K562 (cell line): Measurements from ENCODE around the gene HEG1. TPM values are rescaled to one million over a fixed set of nuclear protein-coding genes. Genes with fewer than 3 reads are reported as not detected.

Experiments used
- ATAC-seq: fragments of 200-7000 bp; cut with Tn5 transposase; 3 replicates; pipeline ENCODE4 v1.9.1; 2020; ENCODE audit warnings: moderate library complexity
- BruUV-seq: library from RNA; stranded (reverse); fragments of 400-500 nt; replicated peaks from 2 replicates; lab custom pipeline; 2021; lab: Mats Ljungman, UMichigan
- CTCF ChIA-PET: fragments of 300-600 bp; formaldehyde crosslinking; extraction: SDS; loops from one replicate; lab custom pipeline; 2021; ENCODE audit warnings: low intra/inter-chr PET ratio; lab: Yijun Ruan, JAX
- POLR2A ChIA-PET: fragments of 300-600, 350-650 bp; sonication (Branson Sonifier 250); formaldehyde crosslinking; extraction: SDS; loops from one replicate; lab custom pipeline; 2021; ENCODE audit warnings: antibody characterized with exemption, inconsistent platforms; lab: Yijun Ruan, JAX
- DNase-seq, 4 experiments: peaks; one replicate each; pipeline versions ENCODE4 v3.0.0 to v3.0.0-alpha.2; 2011 to 2018; ENCODE audit warnings: low spot score in 3 of 4, mixed read lengths in 3 of 4; ENCODE audit errors: extremely low read depth in 1 of 4
- FAIRE-seq: peaks from 2 replicates; lab custom pipeline; 2011; peaks lifted over from hg19 to GRCh38; lab: Jason Lieb, UNC
- H2AFZ ChIP-seq: 2 replicates; pipeline ENCODE4 v1.6.0; 2011; ENCODE audit warnings: low read depth, low read length, control low read depth, inconsistent platforms
- H3K27ac ChIP-seq: fragments of 200-600 bp; 3 replicates; pipeline ENCODE4 v1.8.0; 2011; ENCODE audit warnings: low read depth, mild to moderate bottlenecking, control low read depth, inconsistent platforms, low read length, moderate library complexity, mixed read lengths; ENCODE audit errors: extremely low read depth
- H3K27me3 ChIP-seq, 2 experiments: fragments of 300-600 bp in 1 of 2; 2 replicates in 1 of 2; 3 replicates in 1 of 2; pipeline versions ENCODE4 v1.6.0 to v1.8.0; 2011; ENCODE audit warnings: inconsistent platforms in 2 of 2, low read length in 2 of 2, mild to moderate bottlenecking in 1 of 2, mixed read lengths in 1 of 2, moderate library complexity in 1 of 2; ENCODE audit not compliant: control insufficient read depth in 2 of 2, insufficient read depth in 2 of 2
- H3K36me3 ChIP-seq: fragments of 300-600 bp; 3 replicates; pipeline ENCODE4 v1.8.0; 2011; ENCODE audit warnings: mild to moderate bottlenecking, low read length, inconsistent platforms; ENCODE audit not compliant: control insufficient read depth, insufficient read depth
- H3K4me1 ChIP-seq, 2 experiments: fragments of 200-600 bp in 1 of 2; replicated peaks in 1 of 2; 2 replicates in 1 of 2; 3 replicates in 1 of 2; pipeline versions ENCODE4 v1.5.1 to v1.8.0; 2011; ENCODE audit warnings: inconsistent platforms in 2 of 2, low read length in 2 of 2, mild to moderate bottlenecking in 1 of 2, mixed read lengths in 1 of 2, moderate library complexity in 1 of 2; ENCODE audit not compliant: control insufficient read depth in 2 of 2, insufficient read depth in 2 of 2
- H3K4me2 ChIP-seq: 2 replicates; pipeline ENCODE4 v1.6.1; 2011; ENCODE audit warnings: low read length, control low read depth, inconsistent platforms, mixed read lengths; ENCODE audit not compliant: insufficient read depth
- H3K4me3 ChIP-seq: fragments of 200-600 bp; sonication (generic), shearing (Covaris generic); 2 replicates; pipeline ENCODE4 v1.5.1; 2016; ENCODE audit warnings: control low read depth, inconsistent platforms
- H3K79me2 ChIP-seq: fragments of 200-600 bp; 3 replicates; pipeline ENCODE4 v1.8.0; 2011; ENCODE audit warnings: low read length, inconsistent platforms; ENCODE audit not compliant: control insufficient read depth, insufficient read depth
- H3K9ac ChIP-seq, 2 experiments: 2 replicates each; pipeline versions ENCODE4 v1.6.0 to v1.6.1; 2011; ENCODE audit warnings: low read depth in 2 of 2, low read length in 2 of 2, control low read depth in 1 of 2, inconsistent platforms in 1 of 2, mild to moderate bottlenecking in 1 of 2, mixed read lengths in 1 of 2; ENCODE audit not compliant: insufficient read depth in 1 of 2
- H3K9me1 ChIP-seq: one replicate; pipeline ENCODE4 v1.6.0; 2011; ENCODE audit warnings: inconsistent platforms, mild to moderate bottlenecking, low read length, moderate library complexity; ENCODE audit not compliant: control insufficient read depth, insufficient read depth
- H3K9me3 ChIP-seq: replicated peaks from 2 replicates; pipeline ENCODE4 v1.5.1; 2011; ENCODE audit warnings: low read depth, low read length, inconsistent platforms; ENCODE audit not compliant: control insufficient read depth, insufficient read depth
- H4K20me1 ChIP-seq: replicated peaks from 2 replicates; pipeline ENCODE4 v1.6.1; 2011; ENCODE audit warnings: low read length, inconsistent platforms, mixed read lengths; ENCODE audit not compliant: control insufficient read depth, insufficient read depth
- ARID3A ChIP-seq: IDR thresholded peaks from 2 replicates; pipeline ENCODE4 v1.6.1; 2012; ENCODE audit warnings: low read depth, low read length, improper control_type of control experiment, borderline replicate concordance
- CBX1 ChIP-seq: sonication (generic); IDR thresholded peaks from 2 replicates; pipeline ENCODE4 v1.6.1; 2016; ENCODE audit warnings: antibody characterized with exemption, low read depth, mild to moderate bottlenecking
- CSDE1 ChIP-seq, 2 experiments: fragments of 450-650 bp; IDR thresholded peaks; 2 replicates each; pipeline ENCODE4 v1.6.1; 2016; ENCODE audit warnings: mild to moderate bottlenecking in 1 of 2
- EHMT2 ChIP-seq: fragments of 450-650 bp; IDR thresholded peaks from 2 replicates; pipeline ENCODE4 v1.6.1; 2018; ENCODE audit warnings: antibody characterized with exemption
- KAT7 ChIP-seq: sonication (generic); formaldehyde crosslinking; IDR thresholded peaks from 2 replicates; pipeline ENCODE4 v1.8.0; 2022; ENCODE audit warnings: missing genetic modification reagents, mild to moderate bottlenecking, borderline replicate concordance
- SREBF1 ChIP-seq: fragments of 150-350 bp; IDR thresholded peaks from 2 replicates; pipeline ENCODE4 v1.6.1; 2014; ENCODE audit warnings: antibody characterized with exemption, low read depth, low read length, borderline replicate concordance
- ZBTB43 ChIP-seq: sonication (generic); formaldehyde crosslinking; IDR thresholded peaks from 2 replicates; pipeline ENCODE4 v1.8.0; 2023; ENCODE audit warnings: mild to moderate bottlenecking, missing genetic modification reagents
- ZNF133 ChIP-seq: fragments of 250-450 bp; sonication (Bioruptor Pico); IDR thresholded peaks from 2 replicates; pipeline ENCODE4 v1.4.0; 2020; ENCODE audit warnings: mild to moderate bottlenecking
- ZNF398 ChIP-seq: fragments of 250-450 bp; sonication (Bioruptor Pico); IDR thresholded peaks from 2 replicates; pipeline ENCODE4 v1.8.0; 2021; ENCODE audit warnings: moderate library complexity, mild to moderate bottlenecking, inconsistent platforms
- ZNF551 ChIP-seq: fragments of 250-450 bp; sonication (Bioruptor Pico); IDR thresholded peaks from 2 replicates; pipeline ENCODE4 v1.5.0; 2021; ENCODE audit warnings: mild to moderate bottlenecking, moderate library complexity
- WGBS: fragments of 100-300 bp; shearing (Covaris generic); methylation state at CpG from one replicate; pipeline ENCODE4 v1.1.6; 2016; ENCODE audit warnings: low coverage, mixed read lengths; ENCODE audit not compliant: insufficient coverage; ENCODE audit errors: missing lambda C conversion rate; 5-methylcytosine and 5-hydroxymethylcytosine counted together
- in situ Hi-C: fragments of 300-500 bp; cut with MboI; formaldehyde crosslinking; loops from 4 replicates; pipeline ENCODE4 v1.15.0; 2018; ENCODE audit warnings: inconsistent platforms, mixed read lengths
- intact Hi-C: fragments of 100-400 bp; cut with micrococcal nuclease; formaldehyde crosslinking; loops from 2 replicates; pipeline ENCODE4 v1.14.2; 2022
- polyA plus RNA-seq, 8 experiments: library from polyadenylated mRNA; depleted of rRNA in 4 of 8; stranded (reverse) in 5 of 8; unstranded in 3 of 8; fragments of >200 nt; fragmentation: Nextera tagmentation in 2 of 8; fragmentation: Illumina TruSeq in 1 of 8; extraction: Ambion mirVana in 2 of 8; extraction: Trizol in 1 of 8; gene quantifications; 2 replicates each; pipeline versions ENCODE4 v1.2.1 to v1.2.3, GENCODE V29; 2011 to 2014; ENCODE audit warnings: inconsistent platforms in 1 of 8, missing spikeins in 1 of 8
- total RNA-seq, 7 experiments: library from RNA; depleted of rRNA in 6 of 7; stranded (reverse); fragments of >200 nt in 6 of 7; fragmentation: Illumina TruSeq in 2 of 7; extraction: Trizol in 2 of 7; gene quantifications; 2 replicates each; pipeline versions ENCODE4 v1.2.1 to v1.2.3, GENCODE V29; 2011 to 2021; ENCODE audit warnings: low replicate concordance in 1 of 7

The HEG1 gene
- total and polyA plus RNA-seq, 9 of the 15 experiments (the other 6 are each of a cell fraction or from before 2014, with no cell fraction given), result 0.24 TPM; not detected in 8

GRCh38 chr3:125043599-125044151 lies 12.1 kb downstream of the HEG1 start:
- ChIA-PET CTCF (no interaction called here), POLR2A (interaction anchor here (0.6 kb wide), 1 partner anchor 116 kb away, joined by 3 read pairs; no protein-coding TSS in a partner anchor)
- intact Hi-C loops (no loop called here), in situ Hi-C loops (no loop called here)
- H3K9me3 ChIP-seq, result no peaks in the 10 kb centered on the region
- no peaks in the 10 kb centered on the region for H3K9me1 ChIP-seq
- H3K79me2 ChIP-seq, result no peaks in the 10 kb centered on the region
- H3K27ac ChIP-seq, result no peak overlapping the region
- no peak for DNase-seq
- FAIRE-seq, result no peak
- H3K27me3 ChIP-seq, result peaks cover 0 to 22% of the 10 kb centered on the region in 2 experiments; a peak in 3 of 5 replicates
- H3K36me3 ChIP-seq, result no peaks in the 10 kb centered on the region
- H3K4me1 ChIP-seq, result no peaks in the 10 kb centered on the region
- H3K9ac ChIP-seq, result no peak overlapping the region
- H2AFZ ChIP-seq, result no peak overlapping the region
- no peak overlapping the region for H3K4me2 ChIP-seq
- ATAC-seq, result no peak
- no peak overlapping the region for H3K4me3 ChIP-seq
- 3% methylated on average over 8 of the region's 20 CpGs for WGBS
- no peaks in the 10 kb centered on the region for H4K20me1 ChIP-seq
- no TSS peak for BruUV-seq
- no peak for TF ChIP-seq ARID3A
- TF ChIP-seq CSDE1 (IDR thresholded peaks at IDR 0.05), result no peak
- TF ChIP-seq ZBTB43 (CRISPR knock-in tag), result no peak
- TF ChIP-seq ZNF398 (CRISPR knock-in tag), result no peak
- TF ChIP-seq SREBF1, result no peak
- no peak for TF ChIP-seq KAT7 (CRISPR knock-in tag)
- TF ChIP-seq ZNF551 (CRISPR knock-in tag), result no peak
- TF ChIP-seq CBX1, result no peak
- TF ChIP-seq EHMT2, result no peak
- no peak for TF ChIP-seq ZNF133 (CRISPR knock-in tag)
